ENCODE results near the gene PLB1.

GRCh38 chr2:28586867-28587266 lies 91.0 kb downstream of the PLB1 start:
- no peak for TF ChIP-seq CTCF (IDR thresholded peaks at IDR 0.05; ENCODE audit: low read length)
- TF ChIP-seq EZH2phosphoT487 (IDR thresholded peaks at IDR 0.05; ENCODE audit: low read length), result no peak
- no peak for TF ChIP-seq EZH2 (optimal IDR thresholded peaks at IDR 0.05; ENCODE audit: low read depth, low read length)

Data from MM.1S (cell line).